T-helper 17 cell (primary cell): ENCODE measurements around the gene CGB1. TPM values are rescaled to one million over a fixed set of nuclear protein-coding genes. Genes with fewer than 3 reads are reported as not detected.

ENCODE experiments used
- ATAC-seq: fragments of 150-1000 bp; cut with Tn5 transposase; 2 replicates; pipeline ENCODE4 v1.10.0; 2021; ENCODE audit warnings: mild to moderate bottlenecking, moderate library complexity
- DNase-seq, 3 donors: peaks; one replicate each; pipeline versions ENCODE4 v3.0.0 to v3.0.0-alpha.2; 2020 to 2021
- H3K9me3 ChIP-seq: one replicate; pipeline ENCODE4 v1.7.0; 2013; ENCODE audit warnings: low read length, mild to moderate bottlenecking; ENCODE audit not compliant: control insufficient read depth, poor library complexity, severe bottlenecking
- H3K27ac Mint-ChIP-seq: one replicate; pipeline ENCODE4 v1.8.0; 2022; ENCODE audit warnings: mild to moderate bottlenecking, moderate library complexity, mixed read lengths
- H3K27me3 Mint-ChIP-seq: one replicate; pipeline ENCODE4 v1.8.0; 2022; ENCODE audit warnings: mixed read lengths
- H3K36me3 Mint-ChIP-seq: one replicate; pipeline ENCODE4 v1.8.0; 2022; ENCODE audit warnings: low read depth, mixed read lengths
- H3K4me1 Mint-ChIP-seq: one replicate; pipeline ENCODE4 v1.8.0; 2022; ENCODE audit warnings: mild to moderate bottlenecking, mixed read lengths
- H3K4me3 Mint-ChIP-seq: one replicate; pipeline ENCODE4 v1.8.0; 2022; ENCODE audit warnings: mild to moderate bottlenecking, moderate library complexity, mixed read lengths
- total RNA-seq, 4 donors: library from RNA in 2 of 4; stranded (reverse) in 2 of 4; gene quantifications; one replicate each; pipeline ENCODE4 v1.2.3 and lab custom pipeline; 2022 to 2026

Gene CGB1
- total RNA-seq, 2 donors from 2014 or later = not detected

DNA sequence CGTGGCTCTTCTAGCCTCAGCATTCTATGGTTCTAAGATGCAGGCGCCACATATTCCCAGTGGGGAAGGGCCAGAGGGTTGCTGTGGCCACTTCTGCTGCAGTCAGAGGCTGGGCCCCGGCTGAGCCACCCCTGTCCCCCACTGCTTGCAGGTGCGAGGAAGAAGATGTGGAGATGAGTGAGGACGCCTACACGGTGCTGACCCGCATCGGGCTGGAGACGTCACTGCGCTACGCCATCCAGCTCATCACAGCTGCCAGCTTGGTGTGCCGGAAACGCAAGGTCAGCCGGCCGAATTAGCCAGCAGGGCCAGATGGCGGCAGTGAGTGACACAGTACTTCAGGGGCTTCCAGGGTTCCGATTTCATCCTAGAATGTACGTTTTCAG is 21.8 kb downstream of the CGB1 start:
- no peaks in the 10 kb centered on the region for H3K9me3 ChIP-seq
- H3K27ac Mint-ChIP-seq = no peak overlapping the region
- H3K27me3 Mint-ChIP-seq = no peaks in the 10 kb centered on the region
- H3K4me1 Mint-ChIP-seq = peaks cover 11% of the 10 kb centered on the region
- H3K4me3 Mint-ChIP-seq = no peak overlapping the region
- DNase-seq = no peak
- peaks cover 2% of the 10 kb centered on the region for H3K36me3 Mint-ChIP-seq
- ATAC-seq = no peak

DNA sequence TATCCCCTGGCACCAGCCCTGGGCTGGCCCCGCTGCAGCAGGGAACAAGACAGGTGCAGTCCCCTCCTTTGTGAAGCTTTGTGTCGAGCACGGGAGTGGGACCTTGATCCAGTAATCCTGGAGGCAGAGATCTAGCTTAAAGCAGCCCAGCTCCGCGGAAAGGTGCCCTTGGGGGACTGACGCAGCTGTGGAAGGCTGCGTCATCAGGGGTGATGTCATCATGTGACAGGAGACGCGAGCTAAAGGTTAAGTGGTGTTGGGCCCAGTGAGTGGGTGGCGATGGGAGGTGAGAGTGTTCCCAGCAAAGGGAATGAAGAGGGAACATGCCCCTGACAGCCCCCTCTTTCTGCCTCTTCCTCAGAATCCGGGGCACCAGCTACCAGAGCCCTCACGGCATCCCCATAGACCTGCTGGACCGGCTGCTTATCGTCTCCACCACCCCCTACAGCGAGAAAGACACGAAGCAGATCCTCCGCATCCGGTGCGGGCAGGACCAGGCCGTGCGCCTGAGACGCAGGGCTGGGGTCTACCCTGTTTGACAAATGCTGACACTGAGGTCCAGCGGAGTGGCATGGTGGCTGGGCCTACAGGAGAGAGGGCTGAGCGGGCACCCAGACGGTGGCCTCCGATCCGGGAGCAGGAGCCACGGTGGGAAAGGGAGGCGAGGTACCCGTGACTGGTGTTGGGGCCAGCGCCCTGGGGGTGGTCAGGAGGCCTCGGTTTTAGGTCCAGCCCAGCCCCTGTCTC is 22.4 kb downstream of the CGB1 start:
- H3K36me3 Mint-ChIP-seq = peaks cover 2% of the 10 kb centered on the region
- H3K27me3 Mint-ChIP-seq = no peaks in the 10 kb centered on the region
- H3K27ac Mint-ChIP-seq = no peak overlapping the region
- H3K9me3 ChIP-seq = no peaks in the 10 kb centered on the region
- H3K4me3 Mint-ChIP-seq = no peak overlapping the region
- ATAC-seq (no peak), DNase-seq (no peak)
- peaks cover 10% of the 10 kb centered on the region for H3K4me1 Mint-ChIP-seq

DNA sequence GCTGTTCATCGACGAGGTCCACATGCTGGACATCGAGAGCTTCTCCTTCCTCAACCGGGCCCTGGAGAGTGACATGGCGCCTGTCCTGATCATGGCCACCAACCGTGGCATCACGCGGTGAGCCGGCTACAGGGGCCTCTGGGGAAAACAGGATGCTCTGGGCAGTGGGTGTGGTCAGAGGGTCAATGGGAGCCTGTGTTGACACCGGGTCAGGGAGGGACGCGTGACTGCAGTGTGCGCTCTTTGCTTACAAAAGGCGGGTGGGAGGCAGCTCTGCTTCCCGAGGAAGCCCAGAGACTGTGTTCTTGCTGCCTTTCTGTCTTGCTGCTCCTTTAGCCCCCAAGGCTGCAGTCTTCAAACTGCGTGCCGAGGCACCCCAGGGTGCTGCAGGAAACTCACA is 25.5 kb downstream of the CGB1 start:
- H3K27ac Mint-ChIP-seq = no peak overlapping the region
- no peaks in the 10 kb centered on the region for H3K4me1 Mint-ChIP-seq
- H3K27me3 Mint-ChIP-seq = no peaks in the 10 kb centered on the region
- no peak for ATAC-seq
- H3K4me3 Mint-ChIP-seq = no peak overlapping the region
- no peak for DNase-seq
- H3K9me3 ChIP-seq = no peaks in the 10 kb centered on the region
- H3K36me3 Mint-ChIP-seq = peaks cover 2% of the 10 kb centered on the region

DNA sequence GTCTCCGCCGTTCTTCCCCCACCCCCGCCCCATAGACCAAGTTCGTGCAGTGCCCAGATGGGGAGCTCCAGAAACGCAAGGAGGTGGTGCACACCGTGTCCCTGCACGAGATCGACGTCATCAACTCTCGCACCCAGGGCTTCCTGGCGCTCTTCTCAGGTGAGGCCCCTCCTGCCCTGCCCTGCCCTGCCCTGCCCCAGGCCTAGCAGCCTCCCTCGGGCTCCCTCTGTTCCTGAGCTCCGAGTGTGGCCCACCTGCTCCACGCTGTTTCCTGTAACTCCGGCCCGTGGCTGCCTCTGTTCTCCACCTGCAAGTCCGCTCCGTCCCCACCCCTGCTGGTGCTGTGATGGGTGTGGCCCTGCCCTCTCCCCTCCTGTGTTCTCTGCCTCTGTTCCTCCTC is 26.2 kb downstream of the CGB1 start:
- H3K27me3 Mint-ChIP-seq = no peaks in the 10 kb centered on the region
- H3K4me3 Mint-ChIP-seq = no peak overlapping the region
- no peak for ATAC-seq
- no peaks in the 10 kb centered on the region for H3K4me1 Mint-ChIP-seq
- H3K9me3 ChIP-seq = no peaks in the 10 kb centered on the region
- H3K27ac Mint-ChIP-seq = no peak overlapping the region
- DNase-seq = no peak
- H3K36me3 Mint-ChIP-seq = peaks cover 2% of the 10 kb centered on the region

DNA sequence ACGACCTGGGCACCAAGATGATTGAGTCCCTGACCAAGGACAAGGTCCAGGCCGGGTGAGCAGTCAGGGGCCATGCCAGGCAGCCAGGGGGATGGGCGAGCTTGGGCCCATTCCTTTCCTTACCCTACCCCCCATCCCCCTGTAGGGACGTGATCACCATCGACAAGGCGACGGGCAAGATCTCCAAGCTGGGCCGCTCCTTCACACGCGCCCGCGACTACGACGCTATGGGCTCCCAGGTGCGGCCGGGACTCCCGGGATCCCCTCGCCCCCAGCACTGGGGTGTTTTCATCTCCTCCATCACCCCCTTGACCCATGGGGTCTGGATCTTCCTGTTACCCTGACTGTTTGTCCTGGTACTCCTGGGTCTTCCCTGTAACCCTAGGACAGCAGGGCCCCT is 26.9 kb downstream of the CGB1 start:
- H3K9me3 ChIP-seq = no peaks in the 10 kb centered on the region
- Mint-ChIP-seq H3K27ac (no peak overlapping the region), H3K4me3 (no peak overlapping the region), H3K27me3 (no peaks in the 10 kb centered on the region), H3K4me1 (no peaks in the 10 kb centered on the region), H3K36me3 (peaks cover 2% of the 10 kb centered on the region)
- ATAC-seq (no peak), DNase-seq (no peak)

DNA sequence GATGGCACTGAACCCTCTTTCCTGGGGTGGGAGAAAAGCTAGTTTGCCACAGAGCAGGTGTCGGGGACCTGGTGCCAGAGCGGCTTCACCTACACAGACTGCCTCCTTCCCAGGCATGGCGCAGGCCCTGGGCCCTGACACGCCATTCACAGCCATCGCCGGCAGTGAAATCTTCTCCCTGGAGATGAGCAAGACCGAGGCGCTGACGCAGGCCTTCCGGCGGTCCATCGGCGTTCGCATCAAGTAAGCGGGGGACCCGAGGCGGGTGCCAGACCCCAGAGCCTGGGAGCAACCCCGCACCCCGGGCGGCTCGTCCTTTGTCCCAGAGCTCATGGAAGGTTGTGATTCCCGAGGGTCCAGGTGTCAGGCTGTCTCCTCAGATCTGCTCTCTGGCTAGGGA is 29.8 kb downstream of the CGB1 start:
- H3K36me3 Mint-ChIP-seq = peaks cover 2% of the 10 kb centered on the region
- ATAC-seq (no peak), DNase-seq (no peak)
- H3K4me1 Mint-ChIP-seq = no peaks in the 10 kb centered on the region
- no peak overlapping the region for H3K27ac Mint-ChIP-seq
- no peak overlapping the region for H3K4me3 Mint-ChIP-seq
- H3K27me3 Mint-ChIP-seq = no peaks in the 10 kb centered on the region
- no peaks in the 10 kb centered on the region for H3K9me3 ChIP-seq

DNA sequence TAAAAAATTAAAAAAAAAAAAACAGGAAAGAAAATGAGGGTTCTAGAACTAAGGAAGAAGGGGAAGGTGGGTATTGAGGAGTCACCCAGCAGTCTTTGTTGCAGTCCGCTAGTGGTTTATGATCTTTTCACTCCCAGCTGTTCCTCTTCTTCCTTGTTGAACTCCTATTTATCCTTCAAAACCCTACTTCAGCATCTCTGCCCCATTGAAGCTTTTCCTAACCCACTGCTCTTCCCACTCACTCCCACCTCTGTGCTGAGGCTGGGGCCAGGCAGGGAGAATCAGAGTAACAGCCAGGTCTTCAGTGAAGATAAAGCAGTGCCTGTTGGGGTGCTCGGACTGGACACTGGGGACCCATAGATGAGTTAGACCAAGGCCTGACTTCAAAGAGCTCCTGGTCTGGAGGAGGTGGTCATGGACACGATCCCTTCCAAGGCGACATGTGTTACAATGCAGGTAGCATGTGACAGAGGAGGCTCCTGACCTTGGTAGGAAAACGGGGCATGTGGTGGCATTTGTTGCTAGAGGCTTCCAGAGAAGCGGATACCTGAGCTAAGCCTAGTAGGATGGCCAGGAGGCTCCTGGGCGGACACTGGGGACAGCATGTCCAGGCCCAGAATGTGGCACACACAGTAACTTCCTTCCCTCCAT is 31.6 kb downstream of the CGB1 start:
- no peaks in the 10 kb centered on the region for H3K36me3 Mint-ChIP-seq
- no peaks in the 10 kb centered on the region for H3K9me3 ChIP-seq
- no peak overlapping the region for H3K27ac Mint-ChIP-seq
- H3K4me1 Mint-ChIP-seq = no peaks in the 10 kb centered on the region
- H3K4me3 Mint-ChIP-seq = no peak overlapping the region
- H3K27me3 Mint-ChIP-seq = no peaks in the 10 kb centered on the region
- ATAC-seq (no peak), DNase-seq (no peak)

DNA sequence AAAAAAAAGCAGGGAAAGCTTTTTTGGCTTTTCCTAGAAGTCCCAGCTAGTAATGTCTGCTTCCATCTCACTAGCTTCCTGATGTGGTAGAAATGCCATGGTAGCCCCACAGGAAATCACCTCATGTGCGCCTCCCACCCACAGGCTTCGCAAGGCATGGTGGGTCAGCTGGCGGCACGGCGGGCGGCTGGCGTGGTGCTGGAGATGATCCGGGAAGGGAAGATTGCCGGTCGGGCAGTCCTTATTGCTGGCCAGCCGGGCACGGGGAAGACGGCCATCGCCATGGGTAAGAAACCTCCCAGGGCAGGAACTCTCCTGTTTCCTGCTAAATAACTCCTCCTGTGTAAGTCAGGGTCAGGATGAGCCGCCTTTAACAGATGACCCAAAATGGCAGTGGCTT is 32.6 kb downstream of the CGB1 start:
- no peak for ATAC-seq
- no peak for DNase-seq
- no peaks in the 10 kb centered on the region for H3K36me3 Mint-ChIP-seq

DNA sequence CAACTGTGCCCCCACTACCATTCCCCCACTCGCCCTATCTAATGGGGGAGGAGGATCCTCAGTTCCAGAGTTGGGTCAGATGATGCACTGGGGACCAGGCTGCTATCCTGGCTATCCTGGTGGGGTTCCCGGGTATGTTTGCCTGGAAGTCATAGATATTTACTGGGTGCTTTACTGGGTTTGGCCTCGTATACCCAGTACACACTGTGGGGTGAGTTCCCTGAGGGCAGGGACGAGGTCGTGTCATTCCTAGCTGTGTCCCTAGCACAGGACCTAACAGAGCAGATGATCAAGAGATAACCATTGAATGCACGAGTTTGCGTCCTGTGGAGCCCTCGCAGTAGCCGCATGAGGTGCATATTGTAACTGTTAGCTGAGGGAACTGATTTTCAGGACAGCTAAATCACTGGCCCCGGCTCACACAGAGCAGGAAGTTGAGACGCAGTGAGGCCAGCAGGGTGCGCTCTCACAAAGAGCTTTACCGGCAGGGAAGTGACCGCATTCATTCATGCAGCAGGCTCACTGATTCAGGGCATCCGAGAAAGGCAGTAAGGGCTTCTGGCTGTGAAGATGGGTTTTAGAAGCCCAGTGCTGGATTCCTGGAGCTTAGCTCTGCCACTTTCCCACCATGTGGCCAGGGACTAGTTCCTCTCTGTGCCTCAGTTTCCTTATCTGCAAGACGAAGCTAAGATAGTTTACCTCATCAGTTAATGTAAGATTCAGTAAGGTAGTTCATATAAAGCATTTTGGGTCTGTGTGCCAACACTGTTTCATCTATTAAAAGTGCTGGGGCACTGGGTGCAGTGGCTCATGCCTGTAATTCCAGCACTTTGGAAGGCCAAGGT is 37.0 kb downstream of the CGB1 start:
- peak; percentile 96 for ATAC-seq
- Mint-ChIP-seq H3K4me3 (no peak overlapping the region), H3K4me1 (peaks cover 17% of the 10 kb centered on the region), H3K27me3 (no peaks in the 10 kb centered on the region), H3K36me3 (no peaks in the 10 kb centered on the region), H3K27ac (no peak overlapping the region)
- no peaks in the 10 kb centered on the region for H3K9me3 ChIP-seq
- DNase-seq = peak; percentile 50 to 69 (median 53)

More for the DNA sequence above, 32.6 kb downstream of the CGB1 start:
- H3K4me3 Mint-ChIP-seq = no peak overlapping the region
- H3K4me1 Mint-ChIP-seq = peaks cover 5% of the 10 kb centered on the region
- H3K27me3 Mint-ChIP-seq = no peaks in the 10 kb centered on the region
- no peaks in the 10 kb centered on the region for H3K9me3 ChIP-seq
- no peak overlapping the region for H3K27ac Mint-ChIP-seq

DNA sequence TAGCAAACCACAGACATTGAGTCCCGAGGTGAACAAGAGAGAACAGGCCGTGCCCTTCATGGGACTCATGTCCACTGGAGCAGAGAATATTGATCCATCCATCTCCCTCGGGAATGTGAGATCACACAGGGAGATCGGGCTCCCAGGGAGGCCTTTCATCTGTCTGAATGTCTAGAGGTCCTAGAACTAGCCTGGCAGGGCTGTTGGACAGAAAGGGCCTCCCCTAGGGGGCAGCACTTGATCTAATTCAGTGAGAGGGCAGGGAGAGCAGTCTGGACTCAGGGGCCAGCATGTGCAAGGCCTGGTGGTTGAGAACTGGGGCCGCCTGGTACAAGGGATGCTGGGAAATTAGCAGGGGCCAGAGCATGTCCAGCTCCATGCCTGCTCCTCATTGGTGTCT is 38.7 kb downstream of the CGB1 start:
- Mint-ChIP-seq H3K27me3 (no peaks in the 10 kb centered on the region), H3K4me1 (peaks cover 24% of the 10 kb centered on the region), H3K36me3 (no peaks in the 10 kb centered on the region), H3K27ac (no peak overlapping the region), H3K4me3 (no peak overlapping the region)
- DNase-seq (no peak), ATAC-seq (no peak)
- no peaks in the 10 kb centered on the region for H3K9me3 ChIP-seq

DNA sequence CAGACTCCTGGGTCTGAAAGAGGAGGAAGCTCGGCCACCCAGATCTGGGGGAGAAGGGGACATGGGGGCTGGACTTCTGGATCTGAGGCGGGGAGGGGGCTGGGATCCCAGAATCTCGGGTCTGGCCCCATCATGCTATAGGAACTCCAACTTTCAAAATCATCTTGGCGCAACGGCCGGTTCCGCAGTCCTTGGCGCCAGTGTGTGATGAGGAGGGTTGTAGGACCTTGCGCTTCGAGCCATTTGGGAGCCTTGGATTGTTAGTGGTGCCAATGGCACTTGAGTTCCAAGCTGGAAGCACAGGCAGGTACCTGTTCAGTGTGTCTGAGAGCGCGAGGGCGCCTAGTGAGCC is 42.7 kb downstream of the CGB1 start:
- Mint-ChIP-seq H3K27ac (peak overlapping the region; percentile 96), H3K4me1 (peaks cover 38% of the 10 kb centered on the region), H3K36me3 (peaks cover under 1% of the 10 kb centered on the region), H3K4me3 (peak overlapping the region; percentile 98), H3K27me3 (no peaks in the 10 kb centered on the region)
- ATAC-seq = no peak
- no peaks in the 10 kb centered on the region for H3K9me3 ChIP-seq
- no peak for DNase-seq

DNA sequence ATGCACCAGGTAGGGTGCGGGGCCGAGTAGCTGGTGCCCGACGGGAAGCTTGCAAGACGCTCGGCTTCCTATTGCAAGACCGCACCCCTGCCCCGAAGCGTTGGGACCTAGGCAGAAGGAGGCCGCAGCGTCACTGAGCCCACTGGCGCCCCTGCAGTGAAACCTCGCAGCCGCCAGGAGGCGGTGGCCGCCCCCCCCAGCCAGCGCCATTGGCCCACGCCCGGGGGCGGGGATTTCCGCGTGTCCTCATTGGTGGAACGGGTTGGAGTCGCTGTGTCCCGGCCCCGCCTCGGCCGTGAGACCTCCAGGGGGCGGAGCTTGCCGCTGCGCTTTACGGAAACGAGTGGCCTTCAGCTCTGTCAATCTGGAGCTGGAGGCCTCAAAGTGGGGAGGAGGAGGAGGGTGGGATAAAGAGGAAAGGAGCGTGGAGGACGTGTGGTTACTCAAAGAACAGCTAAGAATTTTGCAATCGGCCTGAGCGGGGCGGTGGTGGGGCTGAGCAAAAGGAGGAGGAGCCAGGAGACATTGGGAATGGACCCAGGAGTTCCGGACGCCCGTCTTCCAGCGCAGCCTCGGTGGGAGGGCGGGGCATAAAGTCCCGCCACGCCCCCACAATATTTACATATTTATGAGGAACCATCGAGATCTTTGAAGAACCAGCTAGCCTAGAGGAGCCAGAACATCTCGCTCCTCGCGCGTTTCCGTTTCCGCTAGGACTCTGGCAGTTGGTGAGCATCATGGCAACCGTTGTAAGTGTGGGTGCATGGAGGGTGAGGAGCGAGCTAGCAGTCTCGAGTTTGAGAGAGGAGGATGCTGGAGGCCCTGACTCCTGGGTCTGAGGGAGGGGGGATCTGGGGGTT is 43.3 kb downstream of the CGB1 start, which contains the start of the genes GYS1 and RUVBL2:
TSS of gene GYS1 (minus strand) at position 135 of the 860 bp plus-strand sequence. CDS start 197 bp downstream, outside the sequence.
TSS of gene RUVBL2 (plus strand) at position 713 of the 860 bp plus-strand sequence. CDS start at position 738, 25 bp downstream.
- Mint-ChIP-seq H3K27ac (peak within 1 kb of the TSS; percentile 96), H3K27me3 (no peaks in the 10 kb centered on the region), H3K4me1 (peaks cover 41% of the 10 kb centered on the region), H3K4me3 (peak within 1 kb of the TSS; percentile 98), H3K36me3 (peaks cover 4% of the 10 kb centered on the region)
- ATAC-seq = peak; percentile 93
- no peaks in the 10 kb centered on the region for H3K9me3 ChIP-seq
- DNase-seq = peak; percentile 99
